ENCODE measurements around the gene STIMATE. TPM values are rescaled to one million over a fixed set of nuclear protein-coding genes. Genes with fewer than 3 reads are reported as not detected.

STIMATE gene
- total RNA-seq, 1 experiment from 2014 or later: 15.7 TPM

GRCh38 chr3:52879581-52879980 lies 17.8 kb downstream of the STIMATE start:
- H3K36me3 ChIP-seq (ENCODE audit: control insufficient read depth, insufficient read depth, low read length): no peaks in the 10 kb centered on the region
- in situ Hi-C loops (cut with HindIII; ENCODE audit: low pct_unique_long_range_greater_than_20kb, low sequenced_read_pairs): no loop called here
- no peak for DNase-seq (ENCODE audit: low read depth, low spot score)
- no peaks in the 10 kb centered on the region for H3K27me3 ChIP-seq (ENCODE audit: control insufficient read depth, insufficient read depth, low read length)
- H3K4me3 ChIP-seq (ENCODE audit: low read depth in 2 of 2, low read length in 2 of 2): no peak overlapping the region
- ChIA-PET CTCF (no interaction called here), POLR2A (no interaction called here)
- intact Hi-C loops (cut with micrococcal nuclease; ENCODE audit: unreplicated experiment): no loop called here
- H3K9me3 ChIP-seq (ENCODE audit: control insufficient read depth, insufficient read depth, low read depth, low read length): no peaks in the 10 kb centered on the region
- ATAC-seq: no peak
- H3K4me1 ChIP-seq (ENCODE audit: control insufficient read depth, insufficient read depth, low read length): no peaks in the 10 kb centered on the region
- TF ChIP-seq SIN3A (IDR thresholded peaks at IDR 0.05; ENCODE audit: borderline replicate concordance, insufficient read depth, low read depth, low read length): no peak
- TF ChIP-seq REST (IDR thresholded peaks at IDR 0.05; ENCODE audit: insufficient read depth in 1 of 2, low read depth in 2 of 2, low read length in 1 of 2): no peak
- TF ChIP-seq CTCF (IDR thresholded peaks at IDR 0.05): no peak
- TF ChIP-seq TCF7L2 (IDR thresholded peaks at IDR 0.05; ENCODE audit: low read depth, low read length): no peak
- no peak for TF ChIP-seq POLR2AphosphoS5 (IDR thresholded peaks at IDR 0.05; ENCODE audit: low read depth, low read length)
- no peak overlapping the region for H3K27ac ChIP-seq (ENCODE audit: low read length)
- no TSS peak for BruUV-seq (replicated peaks)

GRCh38 chr3:52879090-52879489 lies 18.3 kb downstream of the STIMATE start:
- no peak for TF ChIP-seq POLR2AphosphoS5 (IDR thresholded peaks at IDR 0.05; ENCODE audit: low read depth, low read length)
- no peak for TF ChIP-seq SIN3A (IDR thresholded peaks at IDR 0.05; ENCODE audit: borderline replicate concordance, insufficient read depth, low read depth, low read length)
- H3K27me3 ChIP-seq (ENCODE audit: control insufficient read depth, insufficient read depth, low read length): no peaks in the 10 kb centered on the region
- no peaks in the 10 kb centered on the region for H3K9me3 ChIP-seq (ENCODE audit: control insufficient read depth, insufficient read depth, low read depth, low read length)
- ATAC-seq: no peak
- H3K27ac ChIP-seq (ENCODE audit: low read length): no peak overlapping the region
- ChIA-PET CTCF (no interaction called here), POLR2A (no interaction called here)
- H3K4me3 ChIP-seq (ENCODE audit: low read depth in 2 of 2, low read length in 2 of 2): no peak overlapping the region
- in situ Hi-C loops (cut with HindIII; ENCODE audit: low pct_unique_long_range_greater_than_20kb, low sequenced_read_pairs) (no loop called here), intact Hi-C loops (cut with micrococcal nuclease; ENCODE audit: unreplicated experiment) (no loop called here)
- DNase-seq (ENCODE audit: low read depth, low spot score): no peak
- no peaks in the 10 kb centered on the region for H3K4me1 ChIP-seq (ENCODE audit: control insufficient read depth, insufficient read depth, low read length)
- BruUV-seq (replicated peaks): no TSS peak
- H3K36me3 ChIP-seq (ENCODE audit: control insufficient read depth, insufficient read depth, low read length): no peaks in the 10 kb centered on the region

GRCh38 chr3:52877085-52877484 lies 20.3 kb downstream of the STIMATE start:
- POLR2A ChIA-PET: no interaction called here
- DNase-seq (ENCODE audit: low read depth, low spot score) (no peak), ATAC-seq (no peak)
- no peak overlapping the region for H3K4me3 ChIP-seq (ENCODE audit: low read depth in 2 of 2, low read length in 2 of 2)
- no peak overlapping the region for H3K27ac ChIP-seq (ENCODE audit: low read length)
- CTCF ChIA-PET: no interaction called here
- H3K9me3 ChIP-seq (ENCODE audit: control insufficient read depth, insufficient read depth, low read depth, low read length): no peaks in the 10 kb centered on the region
- H3K4me1 ChIP-seq (ENCODE audit: control insufficient read depth, insufficient read depth, low read length): no peaks in the 10 kb centered on the region; the same call in 1 of the 2 replicates
- no TSS peak for BruUV-seq (replicated peaks)
- H3K36me3 ChIP-seq (ENCODE audit: control insufficient read depth, insufficient read depth, low read length): no peaks in the 10 kb centered on the region
- H3K27me3 ChIP-seq (ENCODE audit: control insufficient read depth, insufficient read depth, low read length): no peaks in the 10 kb centered on the region
- intact Hi-C loops (cut with micrococcal nuclease; ENCODE audit: unreplicated experiment) (no loop called here), in situ Hi-C loops (cut with HindIII; ENCODE audit: low pct_unique_long_range_greater_than_20kb, low sequenced_read_pairs) (no loop called here)
- TF ChIP-seq TCF7L2 (IDR thresholded peaks at IDR 0.05; ENCODE audit: low read depth, low read length) (no peak), SIN3A (IDR thresholded peaks at IDR 0.05; ENCODE audit: borderline replicate concordance, insufficient read depth, low read depth, low read length) (no peak), CTCF (IDR thresholded peaks at IDR 0.05) (no peak), POLR2AphosphoS5 (IDR thresholded peaks at IDR 0.05; ENCODE audit: low read depth, low read length) (no peak), REST (IDR thresholded peaks at IDR 0.05; ENCODE audit: insufficient read depth in 1 of 2, low read depth in 2 of 2, low read length in 1 of 2) (no peak)

Measured in Panc1 (cell line).